Ovary (tissue), 9 donors: ENCODE measurements around the gene SLC7A9. TPM values are rescaled to one million over a fixed set of nuclear protein-coding genes. Genes with fewer than 3 reads are reported as not detected.

Source experiments
- DNase-seq, 5 donors: peaks; one replicate each; pipeline ENCODE4 v3.0.0-alpha.2; 2019 to 2020
- H3K27ac ChIP-seq, 2 donors: fragments of 200-600 bp; one replicate each; pipeline versions ENCODE4 v1.5.1 to v1.8.0; 2019 to 2022
- H3K27me3 ChIP-seq: fragments of 200-600 bp; one replicate; pipeline ENCODE4 v1.8.0; 2022
- H3K36me3 ChIP-seq: fragments of 200-600 bp; sonication (generic); one replicate; pipeline ENCODE4 v1.5.1; 2019
- H3K4me1 ChIP-seq: one replicate; pipeline ENCODE4 v1.8.1; 2013; ENCODE audit warnings: mild to moderate bottlenecking, moderate library complexity; ENCODE audit not compliant: insufficient read depth
- H3K4me3 ChIP-seq: fragments of 200-600 bp; sonication (generic); one replicate; pipeline ENCODE4 v1.5.1; 2017
- H3K9me3 ChIP-seq, 2 donors: fragments of 200-600 bp in 1 of 2; sonication (generic) in 1 of 2; one replicate each; pipeline versions ENCODE4 v1.5.1 to v1.8.1; 2013 to 2019; ENCODE audit warnings: mild to moderate bottlenecking in 1 of 2, moderate library complexity in 1 of 2
- EP300 ChIP-seq: sonication (generic); formaldehyde crosslinking; IDR thresholded peaks from one replicate; pipeline ENCODE4 v1.6.1; 2017; ENCODE audit warnings: antibody characterized with exemption
- POLR2A ChIP-seq: fragments of 450-650 bp; IDR thresholded peaks from one replicate; pipeline ENCODE4 v1.6.1; 2017; ENCODE audit warnings: antibody characterized with exemption, mild to moderate bottlenecking, moderate library complexity
- WGBS, 3 donors: extraction: QIAGEN DNeasy Blood & Tissue Kit in 1 of 3; methylation state at CpG; one replicate each; pipeline versions ENCODE4 v1.1.5 to v1.1.7; 2013 to 2017; 5-methylcytosine and 5-hydroxymethylcytosine counted together
- intact Hi-C, 4 donors: fragments of 100-400 bp; cut with DNase I; formaldehyde crosslinking; loops; one replicate each; pipeline versions ENCODE4 v1.11.0 to v1.15.1; 2022 to 2023
- polyA plus RNA-seq, 2 donors: library from polyadenylated mRNA; stranded (reverse); fragments of 200-250 nt in 1 of 2; fragments of 350-450 nt in 1 of 2; fragmentation: Illumina TruSeq in 1 of 2; extraction: RNeasy Lipid Tissue Mini Kit (QIAGEN cat#74804) in 1 of 2; gene quantifications; one replicate each; pipeline ENCODE4 v1.2.3, GENCODE V29; 2013 to 2014
- total RNA-seq, 7 donors: library from RNA; depleted of rRNA in 2 of 7; stranded (reverse); fragments of >200 nt in 2 of 7; fragmentation: NEBNext Ultra II Directional in 3 of 7; extraction: Animal tissue kit (Norgen Biotek cat#: 25700) in 3 of 7; gene quantifications; one replicate each; pipeline versions ENCODE4 v1.1.0 to v1.2.4, GENCODE V29; 2016 to 2023
- TF ChIP-seq, protein P1 (sequence below), 3 donors: fragments of 450-650 bp in 2 of 3; fragments of 200-600 bp in 1 of 3; IDR thresholded peaks; one replicate each; pipeline versions ENCODE4 v1.5.1 to v1.8.0; 2016 to 2022; ENCODE audit warnings: antibody characterized with exemption in 3 of 3, mild to moderate bottlenecking in 1 of 3
- donor health status: DM: no; HTN: no; CAD: no; lungs with moderate emphysema.
- donor health status: DM: no; HTN: no; CAD: no.
- donor health status: Bipolar disorder and iron deficiency.
- donor health status: DM: yes; HTN: yes; CAD: no.
- donor health status: DM: no; HTN: no; CAD: no.
- donor health status: DM: yes; HTN: yes; CAD: no.

The SLC7A9 gene
- total and polyA plus RNA-seq, 9 donors: 0.23 to 0.95 (median 0.64) TPM

DNA sequence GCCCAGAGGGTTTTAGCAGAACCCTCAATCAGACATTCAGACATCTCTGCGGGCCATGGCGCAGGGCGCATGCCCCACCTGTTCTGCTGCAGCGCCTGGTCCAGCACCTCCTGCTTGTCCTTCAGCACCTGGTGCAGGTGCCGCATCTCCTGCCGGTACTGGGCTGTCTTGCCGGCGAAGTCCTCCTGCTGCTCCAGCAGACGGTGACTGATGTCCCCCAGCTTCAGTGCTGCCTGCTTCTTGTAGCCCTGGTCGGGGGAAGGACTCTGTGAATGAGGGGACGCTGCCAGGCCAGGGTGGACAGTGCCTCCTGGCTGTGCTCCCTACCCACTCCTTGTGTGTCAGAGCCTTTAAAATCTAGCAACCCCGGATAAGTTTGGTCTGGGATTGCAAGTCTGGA lies 12.2 kb upstream of the SLC7A9 start:
- DNase-seq: no peak
- Histone ChIP-seq H3K27ac (no peak overlapping the region), H3K4me3 (no peak overlapping the region), H3K9me3 (no peaks in the 10 kb centered on the region), H3K4me1 (no peaks in the 10 kb centered on the region), H3K27me3 (no peaks in the 10 kb centered on the region), H3K36me3 (no peaks in the 10 kb centered on the region)
- intact Hi-C loops: no loop called here
- WGBS, 3 donors: 83 to 93% (median 90%) methylated on average over 12 of the region's 12 CpGs
- TF ChIP-seq EP300 (no peak), POLR2A (no peak)
- TF ChIP-seq, protein P1, sequence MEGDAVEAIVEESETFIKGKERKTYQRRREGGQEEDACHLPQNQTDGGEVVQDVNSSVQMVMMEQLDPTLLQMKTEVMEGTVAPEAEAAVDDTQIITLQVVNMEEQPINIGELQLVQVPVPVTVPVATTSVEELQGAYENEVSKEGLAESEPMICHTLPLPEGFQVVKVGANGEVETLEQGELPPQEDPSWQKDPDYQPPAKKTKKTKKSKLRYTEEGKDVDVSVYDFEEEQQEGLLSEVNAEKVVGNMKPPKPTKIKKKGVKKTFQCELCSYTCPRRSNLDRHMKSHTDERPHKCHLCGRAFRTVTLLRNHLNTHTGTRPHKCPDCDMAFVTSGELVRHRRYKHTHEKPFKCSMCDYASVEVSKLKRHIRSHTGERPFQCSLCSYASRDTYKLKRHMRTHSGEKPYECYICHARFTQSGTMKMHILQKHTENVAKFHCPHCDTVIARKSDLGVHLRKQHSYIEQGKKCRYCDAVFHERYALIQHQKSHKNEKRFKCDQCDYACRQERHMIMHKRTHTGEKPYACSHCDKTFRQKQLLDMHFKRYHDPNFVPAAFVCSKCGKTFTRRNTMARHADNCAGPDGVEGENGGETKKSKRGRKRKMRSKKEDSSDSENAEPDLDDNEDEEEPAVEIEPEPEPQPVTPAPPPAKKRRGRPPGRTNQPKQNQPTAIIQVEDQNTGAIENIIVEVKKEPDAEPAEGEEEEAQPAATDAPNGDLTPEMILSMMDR (IDR thresholded peaks at IDR 0.05): no peak

DNA sequence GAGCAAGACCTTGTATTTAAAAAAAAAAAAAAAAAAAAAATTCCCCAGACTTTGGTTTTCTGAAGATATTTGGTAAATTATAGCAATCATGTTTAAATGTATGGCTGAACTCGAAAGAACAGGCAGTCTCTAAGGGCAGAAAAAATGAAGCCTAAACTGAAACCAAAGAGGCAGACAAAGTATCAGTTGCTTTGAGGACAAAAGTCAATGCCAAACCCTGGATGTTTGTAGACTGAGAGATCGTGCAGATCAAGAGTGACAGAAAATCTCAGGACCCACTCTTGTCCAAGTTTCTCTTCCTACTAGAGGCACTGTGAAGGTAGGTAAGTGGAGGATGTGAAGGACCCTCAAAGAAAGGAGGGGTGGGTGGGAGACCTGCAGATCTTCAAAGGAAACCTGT lies 11.1 kb upstream of the SLC7A9 start:
- intact Hi-C loops: no loop called here
- Histone ChIP-seq H3K27ac (no peak overlapping the region), H3K36me3 (no peaks in the 10 kb centered on the region), H3K4me1 (no peaks in the 10 kb centered on the region), H3K9me3 (no peaks in the 10 kb centered on the region), H3K4me3 (no peak overlapping the region), H3K27me3 (no peaks in the 10 kb centered on the region)
- TF ChIP-seq, protein P1 (IDR thresholded peaks at IDR 0.05): no peak
- TF ChIP-seq POLR2A (no peak), EP300 (no peak)
- WGBS, 3 donors: 81 to 92% (median 92%) methylated on average over 2 of the region's 2 CpGs
- DNase-seq: no peak

DNA sequence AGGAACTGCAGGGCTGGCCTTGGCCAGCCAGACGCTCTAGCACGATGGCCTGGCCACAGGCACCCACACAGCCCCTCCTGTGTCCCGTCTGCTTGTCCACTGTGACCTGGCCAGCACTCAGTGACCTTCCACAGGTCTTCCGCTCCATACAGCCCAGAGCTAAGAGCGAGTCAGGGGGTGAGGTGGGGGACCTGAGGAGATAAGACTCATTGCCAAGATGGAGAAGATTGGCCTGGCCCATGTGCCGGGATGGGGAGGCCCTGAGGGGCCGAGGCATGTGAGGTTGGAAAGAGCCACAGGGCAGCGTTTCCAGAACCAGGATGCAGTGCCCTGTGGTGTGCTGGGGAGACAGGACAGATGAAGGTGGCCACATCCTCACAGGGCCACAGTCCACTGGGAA lies 10.2 kb upstream of the SLC7A9 start:
- Histone ChIP-seq H3K4me3 (no peak overlapping the region), H3K27me3 (no peaks in the 10 kb centered on the region), H3K36me3 (no peaks in the 10 kb centered on the region), H3K4me1 (no peaks in the 10 kb centered on the region), H3K27ac (no peak overlapping the region), H3K9me3 (no peaks in the 10 kb centered on the region)
- intact Hi-C loops: no loop called here
- DNase-seq: no peak
- WGBS, 3 donors: 86 to 92% (median 86%) methylated on average over 8 of the region's 8 CpGs
- no peak for TF ChIP-seq EP300
- TF ChIP-seq, protein P1 (IDR thresholded peaks at IDR 0.05): no peak
- no peak for TF ChIP-seq POLR2A

DNA sequence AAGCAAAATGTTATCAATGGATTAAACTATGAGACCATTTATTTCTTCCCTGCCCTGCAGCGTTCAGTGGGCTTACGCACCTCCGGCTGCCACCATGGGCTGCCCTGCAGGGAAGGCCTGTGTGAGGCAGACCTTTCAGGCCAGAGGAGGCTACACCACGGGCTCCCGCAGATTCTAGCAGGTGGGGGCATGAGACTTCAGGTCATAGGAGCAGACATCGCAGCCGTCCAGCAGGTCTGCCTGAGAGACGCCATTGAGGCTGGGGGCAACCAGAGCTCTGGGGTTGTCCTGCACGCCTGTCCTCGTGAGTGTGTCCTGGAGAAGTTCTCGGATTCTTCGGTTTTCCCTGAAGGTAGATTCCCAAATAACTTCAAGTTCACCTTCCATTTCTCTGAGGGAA lies 9.4 kb upstream of the SLC7A9 start:
- H3K36me3 ChIP-seq: no peaks in the 10 kb centered on the region
- no peaks in the 10 kb centered on the region for H3K9me3 ChIP-seq
- WGBS, 3 donors: 95 to 96% (median 96%) methylated on average over 12 of the region's 12 CpGs
- H3K27ac ChIP-seq: no peak overlapping the region
- no peaks in the 10 kb centered on the region for H3K27me3 ChIP-seq
- intact Hi-C loops: no loop called here
- no peak overlapping the region for H3K4me3 ChIP-seq
- no peak for DNase-seq
- no peak for TF ChIP-seq POLR2A
- no peak for TF ChIP-seq EP300
- TF ChIP-seq, protein P1 (IDR thresholded peaks at IDR 0.05): no peak
- H3K4me1 ChIP-seq: no peaks in the 10 kb centered on the region
